Urinary bladder (tissue), 4 donors: Measurements from ENCODE around the gene SLC35E1. TPM values are rescaled to one million over a fixed set of nuclear protein-coding genes. Genes with fewer than 3 reads are reported as not detected.
A peak's percentile ranks its signal among the peaks of the same experiment; 100 is the strongest.
"Not testable (repeated sequence)": the region's sequence is repeated elsewhere in the genome, so short reads cannot be mapped to it uniquely, and the experiment has no call there.

ENCODE experiments used
- DNase-seq: peaks from one replicate; pipeline ENCODE4 v3.0.0-alpha.2; 2015; ENCODE audit errors: extremely low spot score
- H3K27ac ChIP-seq: one replicate; pipeline ENCODE4 v1.5.1; 2013; ENCODE audit warnings: low read depth, mild to moderate bottlenecking, moderate library complexity
- H3K36me3 ChIP-seq: one replicate; pipeline ENCODE4 v1.6.1; 2013; ENCODE audit warnings: mild to moderate bottlenecking, moderate library complexity; ENCODE audit not compliant: insufficient read depth
- H3K4me1 ChIP-seq: one replicate; pipeline ENCODE4 v1.6.1; 2013; ENCODE audit warnings: mild to moderate bottlenecking, moderate library complexity; ENCODE audit not compliant: insufficient read depth
- H3K4me3 ChIP-seq: one replicate; pipeline ENCODE4 v1.5.1; 2013; ENCODE audit warnings: low read depth, low read length
- WGBS: extraction: QIAGEN DNeasy Blood & Tissue Kit; methylation state at CpG from one replicate; pipeline ENCODE4 v1.1.7; 2013; 5-methylcytosine and 5-hydroxymethylcytosine counted together
- polyA plus RNA-seq: library from polyadenylated mRNA; stranded (reverse); fragments of 200-250 nt; gene quantifications from one replicate; pipeline ENCODE4 v1.2.3, GENCODE V29; 2013
- total RNA-seq: library from RNA; depleted of rRNA; stranded (reverse); fragments of >200 nt; gene quantifications from one replicate; pipeline ENCODE4 v1.2.3, GENCODE V29; 2014
- donor health status: healthy with polysubstance abuse.
- donor health status: healthy.

SLC35E1 gene
- total and polyA plus RNA-seq, 2 donors = 18.9 to 22.8 TPM

- DNase-seq = no peak
- WGBS = 87% methylated on average over 17 of the region's 17 CpGs
- Histone ChIP-seq H3K4me3 (no peak overlapping the region), H3K36me3 (no peaks in the 10 kb centered on the region), H3K27ac (no peak overlapping the region), H3K4me1 (no peaks in the 10 kb centered on the region)
Measured at GRCh38 chr19:16569609-16570320, 2.5 kb downstream of the SLC35E1 start.

- no peaks in the 10 kb centered on the region for H3K4me1 ChIP-seq
- no peak for DNase-seq
- H3K4me3 ChIP-seq = no peak overlapping the region
- H3K36me3 ChIP-seq = peaks cover under 1% of the 10 kb centered on the region
- 94% methylated on average over 5 of the region's 5 CpGs for WGBS
- no peak overlapping the region for H3K27ac ChIP-seq
Measured at GRCh38 chr19:16566702-16567101, 5.5 kb downstream of the SLC35E1 start.

GRCh38 chr19:16566161-16566560 lies 6.1 kb downstream of the SLC35E1 start:
- no peak for DNase-seq
- Histone ChIP-seq H3K4me3 (no peak overlapping the region), H3K4me1 (no peaks in the 10 kb centered on the region), H3K27ac (no peak overlapping the region), H3K36me3 (peaks cover 3% of the 10 kb centered on the region)
- WGBS = 83% methylated on average over 10 of the region's 10 CpGs

GRCh38 chr19:16564842-16565241 lies 7.4 kb downstream of the SLC35E1 start:
- 76% methylated on average over 7 of the region's 7 CpGs for WGBS
- Histone ChIP-seq H3K27ac (no peak overlapping the region), H3K36me3 (peaks cover 3% of the 10 kb centered on the region), H3K4me1 (no peaks in the 10 kb centered on the region), H3K4me3 (no peak overlapping the region)
- DNase-seq = no peak

- H3K36me3 ChIP-seq = peaks cover 3% of the 10 kb centered on the region
- DNase-seq = no peak
- no peak overlapping the region for H3K27ac ChIP-seq
- no peaks in the 10 kb centered on the region for H3K4me1 ChIP-seq
- H3K4me3 ChIP-seq = no peak overlapping the region
- WGBS = 93% methylated on average over 6 of the region's 6 CpGs
Measured at GRCh38 chr19:16562608-16563025, 9.6 kb downstream of the SLC35E1 start.

- H3K4me1 ChIP-seq = no peaks in the 10 kb centered on the region
- H3K27ac ChIP-seq = no peak overlapping the region
- no peak for DNase-seq
- no peak overlapping the region for H3K4me3 ChIP-seq
- peaks cover 3% of the 10 kb centered on the region for H3K36me3 ChIP-seq
- 89% methylated on average over 8 of the region's 8 CpGs for WGBS
Measured at GRCh38 chr19:16561382-16561781, 10.8 kb downstream of the SLC35E1 start.

- no peak overlapping the region for H3K4me3 ChIP-seq
- 68% methylated on average over 10 of the region's 10 CpGs for WGBS
- no peak for DNase-seq
- H3K4me1 ChIP-seq = no peaks in the 10 kb centered on the region
- H3K27ac ChIP-seq = no peak overlapping the region
- H3K36me3 ChIP-seq = peaks cover 3% of the 10 kb centered on the region
Measured at GRCh38 chr19:16559780-16560276, 12.4 kb downstream of the SLC35E1 start.

- H3K4me1 ChIP-seq = no peaks in the 10 kb centered on the region
- DNase-seq = no peak
- 80% methylated on average over 8 of the region's 8 CpGs for WGBS
- H3K4me3 ChIP-seq = no peak overlapping the region
- H3K27ac ChIP-seq = no peak overlapping the region
- H3K36me3 ChIP-seq = peaks cover 3% of the 10 kb centered on the region
Measured at GRCh38 chr19:16554776-16555175, 17.4 kb downstream of the SLC35E1 start.

GRCh38 chr19:16551902-16552301 lies 20.3 kb downstream of the SLC35E1 start:
- DNase-seq, H3K36me3 ChIP-seq, H3K27ac ChIP-seq, H3K4me3 ChIP-seq, H3K4me1 ChIP-seq: not testable (repeated sequence)
- 93% methylated on average over 6 of the region's 6 CpGs for WGBS

GRCh38 chr19:16548956-16549355 lies 23.3 kb downstream of the SLC35E1 start:
- no peak overlapping the region for H3K27ac ChIP-seq
- H3K4me1 ChIP-seq = no peaks in the 10 kb centered on the region
- H3K4me3 ChIP-seq = no peak overlapping the region
- DNase-seq = no peak
- 94% methylated on average over 4 of the region's 4 CpGs for WGBS
- H3K36me3 ChIP-seq = peaks cover 3% of the 10 kb centered on the region

GRCh38 chr19:16544473-16545231 lies 27.6 kb downstream of the SLC35E1 start:
- Histone ChIP-seq H3K4me1 (no peaks in the 10 kb centered on the region), H3K4me3 (no peak overlapping the region), H3K36me3 (no peaks in the 10 kb centered on the region), H3K27ac (no peak overlapping the region)
- 90% methylated on average over 11 of the region's 11 CpGs for WGBS
- DNase-seq = no peak

GRCh38 chr19:16543734-16544133 lies 28.5 kb downstream of the SLC35E1 start:
- H3K36me3 ChIP-seq, H3K4me1 ChIP-seq, H3K4me3 ChIP-seq, H3K27ac ChIP-seq, DNase-seq: not testable (repeated sequence)
- 84% methylated on average over 6 of the region's 6 CpGs for WGBS

GRCh38 chr19:16542910-16543472 lies 29.2 kb downstream of the SLC35E1 start:
- H3K4me3 ChIP-seq = peak overlapping the region; percentile 91
- DNase-seq = no peak
- no peaks in the 10 kb centered on the region for H3K36me3 ChIP-seq
- WGBS = 3% methylated on average over 15 of the region's 15 CpGs
- H3K27ac ChIP-seq = peak overlapping the region; percentile 76
- no peaks in the 10 kb centered on the region for H3K4me1 ChIP-seq
